GM12892 (cell line): ENCODE results near the gene SMG1.

ENCODE experiments used
- POLR2A ChIP-seq: IDR thresholded peaks from 2 replicates; pipeline ENCODE4 v1.6.1; 2011; ENCODE audit warnings: low read depth, low read length, control low read depth
- POLR2AphosphoS5 ChIP-seq: IDR thresholded peaks from 2 replicates; pipeline ENCODE4 v1.6.1; 2011; ENCODE audit warnings: low read depth, low read length, control low read depth
- TAF1 ChIP-seq: IDR thresholded peaks from 2 replicates; pipeline ENCODE4 v1.6.1; 2011; ENCODE audit warnings: low read depth, mild to moderate bottlenecking, control low read depth, low read length, borderline replicate concordance

DNA sequence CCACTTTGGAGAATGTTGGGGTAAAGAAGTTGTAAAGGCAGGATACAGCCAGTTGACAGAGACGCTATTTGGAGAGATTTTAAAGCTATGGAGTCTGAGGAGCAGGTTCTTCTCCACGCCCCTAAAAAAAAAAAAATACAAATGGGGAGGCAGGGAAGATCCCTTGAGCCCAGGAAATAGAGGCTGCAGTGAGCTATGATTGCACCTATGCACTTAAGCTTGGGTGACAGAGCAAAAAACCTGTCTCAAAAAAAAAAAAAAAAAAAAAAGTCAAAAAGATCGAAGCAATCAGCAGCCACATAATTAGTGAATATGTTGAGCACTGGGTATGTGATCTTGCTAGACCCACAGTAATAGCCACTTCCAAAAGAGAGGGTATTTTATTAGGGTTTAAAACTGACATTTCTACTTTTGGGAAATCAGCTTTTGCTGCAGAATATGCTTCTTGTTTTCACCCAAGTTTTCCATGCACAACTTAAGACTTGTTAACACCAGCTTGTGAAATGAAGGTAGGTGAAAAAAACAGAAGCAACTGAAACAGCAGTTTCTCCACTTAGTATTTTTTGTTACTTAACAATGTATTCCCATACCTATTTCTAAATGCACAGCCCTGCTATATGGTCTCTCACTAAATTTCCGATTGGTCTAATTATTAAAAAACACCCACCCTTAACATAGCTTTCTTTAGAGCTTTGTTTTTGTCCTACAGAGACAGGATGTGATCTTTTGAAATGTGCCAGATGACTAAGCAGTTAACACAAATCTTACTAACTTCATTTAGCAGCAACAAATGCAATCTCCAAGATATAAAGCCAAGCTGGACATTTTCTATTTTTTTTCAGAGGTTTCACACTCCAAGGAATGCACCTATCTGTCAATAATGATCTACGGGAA lies 122.4 kb downstream of the SMG1 start:
- TF ChIP-seq POLR2A (no peak), POLR2AphosphoS5 (no peak), TAF1 (no peak)
